DND-41 (cell line): Measurements from ENCODE around the gene INPP5J.
"Not testable (repeated sequence)": the region's sequence is repeated elsewhere in the genome, so short reads cannot be mapped to it uniquely, and the experiment has no call there.

Experiments used
- ATAC-seq: fragments of 200-7000 bp; cut with Tn5 transposase; 3 replicates; pipeline ENCODE4 v1.9.1; 2021; ENCODE audit warnings: low read depth; ENCODE audit not compliant: insufficient read depth
- DNase-seq: peaks from one replicate; pipeline ENCODE4 v3.0.0-alpha.2; 2020
- H2AFZ ChIP-seq: 2 replicates; pipeline ENCODE4 v1.6.0; 2012; ENCODE audit warnings: low read depth, low read length
- H3K27ac ChIP-seq: 2 replicates; pipeline ENCODE4 v1.5.1; 2012; ENCODE audit warnings: low read length, inconsistent platforms
- H3K27me3 ChIP-seq: fragments of 200-600 bp; sonication (generic); 2 replicates; pipeline ENCODE4 v1.6.0; 2012; ENCODE audit warnings: low read length, mild to moderate bottlenecking, inconsistent platforms; ENCODE audit not compliant: insufficient read depth, poor library complexity
- H3K36me3 ChIP-seq: 2 replicates; pipeline ENCODE4 v1.5.1; 2012; ENCODE audit warnings: low read length, inconsistent platforms; ENCODE audit not compliant: insufficient read depth
- H3K4me1 ChIP-seq: 2 replicates; pipeline ENCODE4 v1.5.1; 2012; ENCODE audit warnings: mild to moderate bottlenecking, low read length; ENCODE audit not compliant: insufficient read depth
- H3K4me2 ChIP-seq: 2 replicates; pipeline ENCODE4 v1.6.0; 2012; ENCODE audit warnings: mild to moderate bottlenecking, moderate library complexity, low read length, inconsistent platforms; ENCODE audit not compliant: insufficient read depth
- H3K4me3 ChIP-seq, 2 experiments: fragments of 200-600 bp in 1 of 2; shearing (Covaris generic) in 1 of 2; 2 replicates each; pipeline ENCODE4 v1.5.1; 2012 to 2016; ENCODE audit warnings: inconsistent platforms in 2 of 2, low read length in 2 of 2, mild to moderate bottlenecking in 2 of 2, low read depth in 1 of 2, moderate library complexity in 1 of 2
- H3K79me2 ChIP-seq: 2 replicates; pipeline ENCODE4 v1.6.0; 2012; ENCODE audit warnings: low read length, inconsistent platforms; ENCODE audit not compliant: insufficient read depth
- H3K9ac ChIP-seq: 2 replicates; pipeline ENCODE4 v1.6.0; 2012; ENCODE audit warnings: low read depth, mild to moderate bottlenecking, inconsistent platforms, low read length, moderate library complexity
- H3K9me3 ChIP-seq: 2 replicates; pipeline ENCODE4 v1.5.1; 2012; ENCODE audit warnings: low read length, moderate library complexity, mild to moderate bottlenecking, inconsistent platforms; ENCODE audit not compliant: insufficient read depth, severe bottlenecking
- H4K20me1 ChIP-seq: 2 replicates; pipeline ENCODE4 v1.6.0; 2012; ENCODE audit warnings: low read length; ENCODE audit not compliant: insufficient read depth
- EZH2 ChIP-seq: IDR thresholded peaks from 3 replicates; pipeline ENCODE4 v1.6.1; 2012; ENCODE audit warnings: borderline replicate concordance, low read depth, mild to moderate bottlenecking, moderate library complexity, low read length, inconsistent platforms; ENCODE audit not compliant: severe bottlenecking
- TF ChIP-seq, protein P1 (sequence below): IDR thresholded peaks from 2 replicates; pipeline ENCODE4 v1.5.1; 2012; ENCODE audit warnings: borderline replicate concordance, low read length, moderate library complexity, mild to moderate bottlenecking; ENCODE audit not compliant: poor library complexity, severe bottlenecking; ENCODE audit errors: extremely low read depth

INPP5J gene

GRCh38 chr22:31107894-31108218 lies 14.9 kb upstream of the INPP5J start:
- ATAC-seq, result peak; percentile 45
- Histone ChIP-seq H3K4me2 (peak overlapping the region; percentile 85), H3K4me3 (peak overlapping the region; percentile 13 to 61; a peak in 3 of 4 replicates), H3K9me3 (no peaks in the 10 kb centered on the region), H4K20me1 (no peaks in the 10 kb centered on the region; the same call in 1 of the 2 replicates), H3K36me3 (no peaks in the 10 kb centered on the region), H3K4me1 (peaks cover 16% of the 10 kb centered on the region), H3K27ac (no peak overlapping the region), H3K9ac (peak overlapping the region; percentile 36), H3K27me3 (no peaks in the 10 kb centered on the region), H2AFZ (peak overlapping the region; percentile 73), H3K79me2 (no peaks in the 10 kb centered on the region)
- no peak for DNase-seq
- no peak for TF ChIP-seq EZH2
- TF ChIP-seq, protein P1, sequence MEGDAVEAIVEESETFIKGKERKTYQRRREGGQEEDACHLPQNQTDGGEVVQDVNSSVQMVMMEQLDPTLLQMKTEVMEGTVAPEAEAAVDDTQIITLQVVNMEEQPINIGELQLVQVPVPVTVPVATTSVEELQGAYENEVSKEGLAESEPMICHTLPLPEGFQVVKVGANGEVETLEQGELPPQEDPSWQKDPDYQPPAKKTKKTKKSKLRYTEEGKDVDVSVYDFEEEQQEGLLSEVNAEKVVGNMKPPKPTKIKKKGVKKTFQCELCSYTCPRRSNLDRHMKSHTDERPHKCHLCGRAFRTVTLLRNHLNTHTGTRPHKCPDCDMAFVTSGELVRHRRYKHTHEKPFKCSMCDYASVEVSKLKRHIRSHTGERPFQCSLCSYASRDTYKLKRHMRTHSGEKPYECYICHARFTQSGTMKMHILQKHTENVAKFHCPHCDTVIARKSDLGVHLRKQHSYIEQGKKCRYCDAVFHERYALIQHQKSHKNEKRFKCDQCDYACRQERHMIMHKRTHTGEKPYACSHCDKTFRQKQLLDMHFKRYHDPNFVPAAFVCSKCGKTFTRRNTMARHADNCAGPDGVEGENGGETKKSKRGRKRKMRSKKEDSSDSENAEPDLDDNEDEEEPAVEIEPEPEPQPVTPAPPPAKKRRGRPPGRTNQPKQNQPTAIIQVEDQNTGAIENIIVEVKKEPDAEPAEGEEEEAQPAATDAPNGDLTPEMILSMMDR, result no peak

GRCh38 chr22:31112547-31113091 lies 10.1 kb upstream of the INPP5J start:
- H3K9ac ChIP-seq, DNase-seq, ATAC-seq, H4K20me1 ChIP-seq, H2AFZ ChIP-seq, H3K36me3 ChIP-seq, H3K4me3 ChIP-seq, H3K27ac ChIP-seq, H3K79me2 ChIP-seq, H3K27me3 ChIP-seq, H3K4me2 ChIP-seq, H3K4me1 ChIP-seq, H3K9me3 ChIP-seq: not testable (repeated sequence)

- DNase-seq, result no peak
- H4K20me1 ChIP-seq, result no peaks in the 10 kb centered on the region
- no peaks in the 10 kb centered on the region for H3K79me2 ChIP-seq
- no peaks in the 10 kb centered on the region for H3K27me3 ChIP-seq
- no peak overlapping the region for H3K27ac ChIP-seq
- H2AFZ ChIP-seq, result no peak overlapping the region
- no peak overlapping the region for H3K4me2 ChIP-seq
- TF ChIP-seq, protein P1, result no peak
- no peak for TF ChIP-seq EZH2
- no peak overlapping the region for H3K9ac ChIP-seq
- no peaks in the 10 kb centered on the region for H3K9me3 ChIP-seq
- no peak for ATAC-seq
- no peaks in the 10 kb centered on the region for H3K36me3 ChIP-seq
- no peaks in the 10 kb centered on the region for H3K4me1 ChIP-seq
- no peak overlapping the region for H3K4me3 ChIP-seq
These were observed 4.5 kb upstream of the INPP5J start for GRCh38 chr22:31118046-31118820.

DNA sequence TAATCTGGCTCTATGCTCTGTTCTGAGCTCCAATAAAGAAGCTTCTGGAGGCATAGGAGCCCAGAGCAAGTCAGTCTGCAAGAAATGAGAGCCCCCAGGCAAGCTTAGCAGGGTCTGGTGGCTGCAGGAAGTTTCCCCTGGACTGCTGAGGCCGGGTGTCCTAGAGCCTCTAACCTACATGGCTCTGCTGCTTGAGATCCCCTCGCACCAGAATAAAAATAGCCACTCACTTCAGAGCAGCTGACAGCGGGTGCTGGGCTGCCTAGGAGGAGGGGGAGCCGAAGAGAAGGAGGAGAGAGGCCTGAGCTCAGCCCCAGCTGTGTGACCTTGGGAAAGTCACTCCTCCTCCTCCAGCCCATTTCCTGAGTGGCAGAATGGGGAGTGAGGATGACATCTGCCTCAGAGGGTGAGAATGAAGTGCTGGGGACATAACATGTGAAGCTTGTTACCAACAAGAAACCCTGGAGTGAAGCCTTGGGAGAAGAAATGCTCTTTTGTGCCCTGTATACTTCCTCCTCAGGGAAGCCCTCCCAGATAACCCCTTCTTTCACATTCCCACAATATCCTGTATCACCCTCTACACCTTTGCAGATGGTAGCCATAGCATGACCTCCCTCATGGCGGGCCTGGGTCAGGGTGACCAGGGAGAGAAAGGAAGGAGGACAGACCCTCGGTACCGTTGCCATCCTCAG lies 3.6 kb upstream of the INPP5J start:
- H3K36me3 ChIP-seq, result no peaks in the 10 kb centered on the region
- no peaks in the 10 kb centered on the region for H3K27me3 ChIP-seq
- no peaks in the 10 kb centered on the region for H3K9me3 ChIP-seq
- no peaks in the 10 kb centered on the region for H3K79me2 ChIP-seq
- H4K20me1 ChIP-seq, result no peaks in the 10 kb centered on the region
- H3K9ac ChIP-seq, result no peak overlapping the region
- no peaks in the 10 kb centered on the region for H3K4me1 ChIP-seq
- TF ChIP-seq, protein P1, result no peak
- no peak for TF ChIP-seq EZH2
- ATAC-seq, result no peak
- DNase-seq, result no peak
- no peak overlapping the region for H3K4me2 ChIP-seq
- H3K4me3 ChIP-seq, result no peak overlapping the region
- no peak overlapping the region for H2AFZ ChIP-seq
- no peak overlapping the region for H3K27ac ChIP-seq
